ENCODE measurements around the gene ACBD6.

ACBD6 gene

DNA sequence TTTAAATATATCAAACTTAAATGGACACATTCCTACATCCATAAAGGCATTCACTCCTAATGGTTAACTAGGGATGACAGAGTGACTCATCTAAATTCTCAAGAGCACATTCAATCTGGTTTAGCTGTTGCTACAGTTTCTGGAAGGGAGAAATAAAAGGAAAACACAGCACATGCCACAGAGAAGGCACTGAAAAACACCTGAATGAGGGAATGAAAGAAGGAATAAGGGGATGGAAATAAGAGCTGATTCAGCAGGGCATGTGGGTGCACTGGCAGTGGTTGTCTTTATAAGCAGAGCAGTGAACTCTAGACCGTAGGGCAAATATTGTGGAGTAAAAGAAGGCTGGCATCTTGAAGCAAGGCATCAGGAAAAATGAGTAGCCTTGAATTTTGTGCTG is 193.0 kb downstream of the ACBD6 start:
- DNase-seq (ENCODE audit: insufficient read length) (no peak), FAIRE-seq (no peak)

GRCh38 chr1:180301135-180301742 is 201.1 kb downstream of the ACBD6 start:
- DNase-seq (ENCODE audit: insufficient read length), result no peak
- TF ChIP-seq POLR2AphosphoS5 (IDR thresholded peaks at IDR 0.05; ENCODE audit: low read depth, low read length), result no peak
- no peak for TF ChIP-seq TAF1 (IDR thresholded peaks at IDR 0.05; ENCODE audit: borderline replicate concordance, low read depth, low read length)
- no peak for TF ChIP-seq POLR2A (IDR thresholded peaks at IDR 0.05; ENCODE audit: low read depth, low read length)
- FAIRE-seq, result no peak

More for the DNA sequence above, 193.0 kb downstream of the ACBD6 start:
- TF ChIP-seq POLR2A (IDR thresholded peaks at IDR 0.05; ENCODE audit: low read depth, low read length) (no peak), TAF1 (IDR thresholded peaks at IDR 0.05; ENCODE audit: borderline replicate concordance, low read depth, low read length) (no peak), POLR2AphosphoS5 (IDR thresholded peaks at IDR 0.05; ENCODE audit: low read depth, low read length) (no peak)

DNA sequence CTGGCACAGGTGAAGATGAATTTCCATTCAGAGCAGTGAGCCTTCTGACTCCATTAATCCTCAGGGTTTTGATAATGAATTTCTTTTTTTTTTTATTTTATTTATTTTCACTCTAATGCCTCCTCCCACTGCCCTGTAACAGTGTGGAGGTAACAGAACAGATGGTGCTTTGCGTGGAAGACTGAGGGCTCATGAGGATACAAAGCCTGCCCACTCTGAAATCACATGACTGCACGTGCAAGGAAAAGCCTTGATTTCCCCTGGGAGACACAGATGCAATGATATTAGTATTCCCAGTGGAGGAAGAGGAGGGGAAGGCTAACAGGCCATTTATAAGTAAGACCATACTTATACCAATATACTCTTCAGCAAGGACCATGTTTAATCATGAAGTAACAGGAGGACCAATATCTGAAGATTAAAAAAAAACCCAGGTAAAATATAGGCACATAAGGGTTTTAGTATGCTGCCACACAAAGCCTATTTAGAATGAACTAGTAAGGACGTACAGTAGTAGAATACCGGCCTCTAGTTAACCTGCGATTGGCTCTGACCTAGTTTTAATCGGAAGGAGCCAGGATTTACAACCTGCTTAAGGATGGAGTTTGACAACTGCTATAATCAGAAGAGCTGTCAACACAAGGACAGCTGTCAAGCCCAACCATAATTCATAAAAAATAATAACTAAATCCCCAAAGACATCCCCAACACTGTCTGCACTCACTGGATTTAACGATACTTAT is 202.7 kb downstream of the ACBD6 start:
- no peak for FAIRE-seq

GRCh38 chr1:180295999-180296398 is 206.4 kb downstream of the ACBD6 start:
- DNase-seq (ENCODE audit: insufficient read length) (no peak), FAIRE-seq (no peak)
- no peak for TF ChIP-seq POLR2AphosphoS5 (IDR thresholded peaks at IDR 0.05; ENCODE audit: low read depth, low read length)
- no peak for TF ChIP-seq POLR2A (IDR thresholded peaks at IDR 0.05; ENCODE audit: low read depth, low read length)
- no peak for TF ChIP-seq TAF1 (IDR thresholded peaks at IDR 0.05; ENCODE audit: borderline replicate concordance, low read depth, low read length)

More for the DNA sequence above, 202.7 kb downstream of the ACBD6 start:
- no peak for TF ChIP-seq POLR2A (IDR thresholded peaks at IDR 0.05; ENCODE audit: low read depth, low read length)
- no peak for TF ChIP-seq POLR2AphosphoS5 (IDR thresholded peaks at IDR 0.05; ENCODE audit: low read depth, low read length)
- no peak for TF ChIP-seq TAF1 (IDR thresholded peaks at IDR 0.05; ENCODE audit: borderline replicate concordance, low read depth, low read length)
- no peak for DNase-seq (ENCODE audit: insufficient read length)

GRCh38 chr1:180294711-180295110 is 207.7 kb downstream of the ACBD6 start:
- FAIRE-seq (no peak), DNase-seq (ENCODE audit: insufficient read length) (no peak)
- no peak for TF ChIP-seq POLR2AphosphoS5 (IDR thresholded peaks at IDR 0.05; ENCODE audit: low read depth, low read length)
- no peak for TF ChIP-seq POLR2A (IDR thresholded peaks at IDR 0.05; ENCODE audit: low read depth, low read length)

- TF ChIP-seq POLR2AphosphoS5 (IDR thresholded peaks at IDR 0.05; ENCODE audit: low read depth, low read length) (no peak), TAF1 (IDR thresholded peaks at IDR 0.05; ENCODE audit: borderline replicate concordance, low read depth, low read length) (no peak), POLR2A (IDR thresholded peaks at IDR 0.05; ENCODE audit: low read depth, low read length) (no peak)
- FAIRE-seq (no peak), DNase-seq (ENCODE audit: insufficient read length) (no peak)
Observed at GRCh38 chr1:180291004-180291403, 211.4 kb downstream of the ACBD6 start.

DNA sequence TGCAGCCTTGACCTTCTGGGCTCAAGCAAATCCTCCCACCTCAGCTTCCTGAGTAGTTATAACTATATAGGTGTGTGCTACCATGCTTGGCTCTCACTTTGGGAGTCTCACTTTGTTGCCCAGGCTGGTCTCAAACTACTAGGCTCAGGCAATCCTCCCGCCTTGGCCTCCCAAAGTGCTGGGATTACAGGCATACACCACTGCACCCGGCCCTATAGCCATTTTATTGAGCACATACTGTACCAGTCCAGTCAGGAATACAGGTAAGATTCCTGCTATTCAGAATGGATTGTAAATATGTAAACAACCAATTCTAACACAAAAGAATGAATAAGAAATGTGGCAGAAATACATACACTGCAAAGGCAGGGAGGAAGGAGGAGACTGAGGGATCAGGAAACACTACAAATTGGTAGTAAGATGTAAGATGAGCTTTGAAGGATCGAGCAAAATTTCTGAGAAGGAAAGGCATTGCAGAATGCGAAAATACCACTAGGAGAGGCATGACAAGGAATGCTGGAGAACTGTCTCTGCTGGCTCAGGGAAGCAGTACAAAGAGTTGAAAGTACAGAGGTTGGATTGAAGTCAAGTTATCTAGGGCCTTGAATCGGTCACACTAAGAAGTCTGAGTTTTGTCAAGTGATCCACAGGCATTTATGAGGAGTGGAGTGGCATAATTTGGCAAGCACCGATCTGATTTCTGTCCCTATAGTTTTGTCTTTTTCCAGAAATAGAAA is 211.9 kb downstream of the ACBD6 start:
- TF ChIP-seq POLR2AphosphoS5 (IDR thresholded peaks at IDR 0.05; ENCODE audit: low read depth, low read length) (no peak), POLR2A (IDR thresholded peaks at IDR 0.05; ENCODE audit: low read depth, low read length) (no peak), TAF1 (IDR thresholded peaks at IDR 0.05; ENCODE audit: borderline replicate concordance, low read depth, low read length) (no peak)
- FAIRE-seq (no peak), DNase-seq (ENCODE audit: insufficient read length) (no peak)

DNA sequence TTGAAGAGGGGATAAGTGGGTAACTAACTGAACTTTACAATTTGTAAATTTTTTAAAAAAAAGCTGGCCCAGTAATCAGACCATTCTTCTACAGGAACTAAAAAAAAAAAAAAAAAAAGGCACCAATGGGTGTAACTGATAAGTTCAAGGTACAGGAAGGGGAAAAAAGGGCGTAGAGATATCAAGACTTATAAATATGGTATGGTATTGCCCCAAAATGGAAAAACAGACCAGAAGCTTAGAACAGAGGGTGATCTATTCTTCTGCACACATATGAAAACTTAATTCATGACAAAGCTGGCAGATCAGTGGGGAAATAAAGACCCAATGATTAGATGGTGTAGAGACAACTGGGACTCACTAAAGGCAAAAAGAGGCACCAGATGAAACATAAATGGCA is 213.4 kb downstream of the ACBD6 start:
- no peak for TF ChIP-seq TAF1 (IDR thresholded peaks at IDR 0.05; ENCODE audit: borderline replicate concordance, low read depth, low read length)
- no peak for TF ChIP-seq POLR2A (IDR thresholded peaks at IDR 0.05; ENCODE audit: low read depth, low read length)
- TF ChIP-seq POLR2AphosphoS5 (IDR thresholded peaks at IDR 0.05; ENCODE audit: low read depth, low read length), result no peak
- FAIRE-seq (no peak), DNase-seq (ENCODE audit: insufficient read length) (no peak)

GRCh38 chr1:180287988-180288705 is 214.2 kb downstream of the ACBD6 start:
- DNase-seq (ENCODE audit: insufficient read length) (no peak), FAIRE-seq (no peak)
- TF ChIP-seq TAF1 (IDR thresholded peaks at IDR 0.05; ENCODE audit: borderline replicate concordance, low read depth, low read length) (no peak), POLR2AphosphoS5 (IDR thresholded peaks at IDR 0.05; ENCODE audit: low read depth, low read length) (no peak), POLR2A (IDR thresholded peaks at IDR 0.05; ENCODE audit: low read depth, low read length) (no peak)

- DNase-seq (ENCODE audit: insufficient read length), result no peak
- FAIRE-seq, result no peak
- TF ChIP-seq POLR2AphosphoS5 (IDR thresholded peaks at IDR 0.05; ENCODE audit: low read depth, low read length), result no peak
- no peak for TF ChIP-seq TAF1 (IDR thresholded peaks at IDR 0.05; ENCODE audit: borderline replicate concordance, low read depth, low read length)
- no peak for TF ChIP-seq POLR2A (IDR thresholded peaks at IDR 0.05; ENCODE audit: low read depth, low read length)
Observed at GRCh38 chr1:180286417-180286816, 216.0 kb downstream of the ACBD6 start.

DNA sequence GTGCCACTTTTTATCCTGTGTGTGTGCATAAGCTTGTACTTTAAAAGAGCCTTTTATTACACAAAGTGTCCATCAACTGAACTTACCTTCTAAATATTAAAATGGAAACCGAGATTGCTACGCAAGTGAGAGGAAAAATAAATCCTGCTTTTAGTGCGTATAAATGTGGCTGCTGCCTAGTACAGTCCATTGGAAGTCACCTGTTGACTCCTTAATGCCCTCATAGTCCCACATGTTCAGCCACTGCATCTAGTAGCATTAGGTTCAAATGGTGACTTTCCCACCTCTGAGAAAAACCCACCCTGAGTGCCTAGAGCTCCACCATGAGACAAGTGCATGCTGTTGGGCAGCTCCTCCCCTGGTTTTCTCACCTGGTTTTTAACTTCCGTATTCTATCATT is 219.3 kb downstream of the ACBD6 start:
- FAIRE-seq (no peak), DNase-seq (ENCODE audit: insufficient read length) (no peak)
- no peak for TF ChIP-seq POLR2AphosphoS5 (IDR thresholded peaks at IDR 0.05; ENCODE audit: low read depth, low read length)
- no peak for TF ChIP-seq POLR2A (IDR thresholded peaks at IDR 0.05; ENCODE audit: low read depth, low read length)
- no peak for TF ChIP-seq TAF1 (IDR thresholded peaks at IDR 0.05; ENCODE audit: borderline replicate concordance, low read depth, low read length)

Data from GM12892 (cell line).